Hair follicle dermal papilla cell (primary cell): ENCODE measurements around the gene CLEC19A. TPM values are rescaled to one million over a fixed set of nuclear protein-coding genes. Genes with fewer than 3 reads are reported as not detected.

Source experiments
- total RNA-seq: library from RNA; depleted of rRNA; stranded (reverse); fragments of >200 nt; gene quantifications from 2 replicates; pipeline ENCODE4 v1.2.3, GENCODE V29; 2012

CLEC19A gene
- total RNA-seq = not detected in 2 replicates

GRCh38 chr16:19285431-19285830, at the start of gene CLEC19A:
Gene CLEC19A, plus strand, starts transcription at chr16:19285731. Its CDS starts 121 bp downstream, at chr16:19285852.

Other genes with a start within 250 kb of the CLEC19A start
- gene COQ7, start 218.1 kb upstream of the CLEC19A start, total RNA-seq = 8.0 and 12.2 TPM in 2 replicates
- gene ITPRIPL2, start 171.8 kb upstream of the CLEC19A start, total RNA-seq = 68.0 and 81.9 TPM in 2 replicates
- gene SYT17, start 117.5 kb upstream of the CLEC19A start, total RNA-seq = 0.12 and 0.65 TPM in 2 replicates
- gene TMC5, start 132.2 kb downstream of the CLEC19A start, total RNA-seq = not detected in 2 replicates
- gene GDE1, start 236.4 kb downstream of the CLEC19A start, total RNA-seq = 62.8 and 63.1 TPM in 2 replicates
- gene CCP110, start 238.2 kb downstream of the CLEC19A start, total RNA-seq = 7.3 and 8.9 TPM in 2 replicates